ENCODE data around the gene CENPX. TPM values are rescaled to one million over a fixed set of nuclear protein-coding genes. Genes with fewer than 3 reads are reported as not detected.

CENPX gene
- total and polyA plus RNA-seq, 2 of the 13 experiments (the other 11 are each of a cell fraction or from before 2014, with no cell fraction given), result 92.7 to 170 TPM

DNA sequence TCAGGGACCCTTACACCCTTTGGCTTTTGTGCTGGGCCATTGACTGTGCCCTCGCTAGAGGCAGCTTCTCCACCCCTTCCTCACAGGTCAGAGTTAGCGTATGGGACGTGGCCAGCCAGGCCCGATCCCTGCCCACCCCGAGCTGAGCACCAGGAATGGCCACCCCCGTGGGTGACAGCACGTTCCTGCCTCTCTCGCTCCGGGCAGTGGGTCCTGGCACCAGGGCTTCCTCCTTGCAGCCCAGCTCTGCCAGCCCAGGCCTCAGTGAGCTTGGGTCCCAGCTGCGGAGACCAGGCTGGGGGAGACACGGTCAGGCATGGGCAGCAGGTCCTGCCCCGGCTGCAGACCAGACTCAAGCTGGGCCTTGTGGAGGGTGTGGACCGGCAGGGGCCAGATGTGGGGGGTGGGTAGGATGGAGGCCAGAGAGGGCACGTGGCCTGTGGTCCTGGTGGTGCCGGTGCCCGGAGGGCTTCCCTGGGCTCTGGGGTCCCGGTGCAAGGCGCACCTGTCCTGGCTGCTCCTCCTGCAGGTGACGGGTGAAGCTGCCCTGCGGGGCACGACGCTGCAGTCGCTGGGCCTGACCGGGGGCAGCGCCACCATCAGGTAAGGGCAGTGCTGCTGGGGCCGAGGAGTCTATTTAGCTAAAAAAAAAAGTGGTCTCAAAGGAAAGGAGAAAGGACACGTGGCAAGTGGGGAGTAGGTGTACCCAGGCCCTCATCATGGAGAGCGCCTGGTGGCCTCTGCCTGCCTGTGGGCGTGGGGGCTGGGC lies 27.0 kb downstream of the CENPX start (continued):
- TF ChIP-seq, protein P1, sequence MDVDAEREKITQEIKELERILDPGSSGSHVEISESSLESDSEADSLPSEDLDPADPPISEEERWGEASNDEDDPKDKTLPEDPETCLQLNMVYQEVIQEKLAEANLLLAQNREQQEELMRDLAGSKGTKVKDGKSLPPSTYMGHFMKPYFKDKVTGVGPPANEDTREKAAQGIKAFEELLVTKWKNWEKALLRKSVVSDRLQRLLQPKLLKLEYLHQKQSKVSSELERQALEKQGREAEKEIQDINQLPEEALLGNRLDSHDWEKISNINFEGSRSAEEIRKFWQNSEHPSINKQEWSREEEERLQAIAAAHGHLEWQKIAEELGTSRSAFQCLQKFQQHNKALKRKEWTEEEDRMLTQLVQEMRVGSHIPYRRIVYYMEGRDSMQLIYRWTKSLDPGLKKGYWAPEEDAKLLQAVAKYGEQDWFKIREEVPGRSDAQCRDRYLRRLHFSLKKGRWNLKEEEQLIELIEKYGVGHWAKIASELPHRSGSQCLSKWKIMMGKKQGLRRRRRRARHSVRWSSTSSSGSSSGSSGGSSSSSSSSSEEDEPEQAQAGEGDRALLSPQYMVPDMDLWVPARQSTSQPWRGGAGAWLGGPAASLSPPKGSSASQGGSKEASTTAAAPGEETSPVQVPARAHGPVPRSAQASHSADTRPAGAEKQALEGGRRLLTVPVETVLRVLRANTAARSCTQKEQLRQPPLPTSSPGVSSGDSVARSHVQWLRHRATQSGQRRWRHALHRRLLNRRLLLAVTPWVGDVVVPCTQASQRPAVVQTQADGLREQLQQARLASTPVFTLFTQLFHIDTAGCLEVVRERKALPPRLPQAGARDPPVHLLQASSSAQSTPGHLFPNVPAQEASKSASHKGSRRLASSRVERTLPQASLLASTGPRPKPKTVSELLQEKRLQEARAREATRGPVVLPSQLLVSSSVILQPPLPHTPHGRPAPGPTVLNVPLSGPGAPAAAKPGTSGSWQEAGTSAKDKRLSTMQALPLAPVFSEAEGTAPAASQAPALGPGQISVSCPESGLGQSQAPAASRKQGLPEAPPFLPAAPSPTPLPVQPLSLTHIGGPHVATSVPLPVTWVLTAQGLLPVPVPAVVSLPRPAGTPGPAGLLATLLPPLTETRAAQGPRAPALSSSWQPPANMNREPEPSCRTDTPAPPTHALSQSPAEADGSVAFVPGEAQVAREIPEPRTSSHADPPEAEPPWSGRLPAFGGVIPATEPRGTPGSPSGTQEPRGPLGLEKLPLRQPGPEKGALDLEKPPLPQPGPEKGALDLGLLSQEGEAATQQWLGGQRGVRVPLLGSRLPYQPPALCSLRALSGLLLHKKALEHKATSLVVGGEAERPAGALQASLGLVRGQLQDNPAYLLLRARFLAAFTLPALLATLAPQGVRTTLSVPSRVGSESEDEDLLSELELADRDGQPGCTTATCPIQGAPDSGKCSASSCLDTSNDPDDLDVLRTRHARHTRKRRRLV (CRISPR knock-in tag; IDR thresholded peaks at IDR 0.05), result no peak
- TF ChIP-seq, protein P2, sequence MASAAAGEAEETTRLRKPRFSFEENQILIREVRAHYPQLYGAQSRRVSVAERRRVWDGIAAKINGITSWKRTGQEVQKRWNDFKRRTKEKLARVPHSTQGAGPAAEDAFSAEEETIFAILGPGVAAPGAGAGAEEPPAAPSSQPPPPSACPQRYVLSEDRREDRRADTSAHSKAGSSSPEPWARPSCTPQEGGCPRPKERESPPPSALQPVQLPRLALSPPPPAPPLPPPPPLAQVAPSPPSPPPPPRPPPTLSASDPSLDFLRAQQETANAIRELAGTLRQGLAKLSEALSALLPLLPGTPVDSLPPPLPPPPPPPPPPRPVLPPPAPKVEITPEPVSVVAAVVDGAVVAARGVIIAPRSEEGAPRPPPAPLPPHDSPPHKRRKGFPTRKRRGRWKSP (CRISPR knock-in tag; IDR thresholded peaks at IDR 0.05), result no peak; the same call in 1 of the 2 replicates
- TF ChIP-seq FOXK2 (IDR thresholded peaks at IDR 0.05) (no peak), CHD4 (IDR thresholded peaks at IDR 0.05; ENCODE audit: borderline replicate concordance, low read length) (0 out of 2 replicates have a peak, but pooled peaks have one; percentile 18), NFYB (CRISPR knock-in tag; IDR thresholded peaks at IDR 0.05) (0 out of 2 replicates have a peak, but pooled peaks have one; percentile 19), KDM6A (CRISPR knock-in tag; IDR thresholded peaks at IDR 0.05; ENCODE audit: low read depth) (no peak; the same call in 1 of the 2 replicates), ZFY (CRISPR knock-in tag; IDR thresholded peaks at IDR 0.05) (peak; percentile 50), KLF13 (CRISPR knock-in tag; IDR thresholded peaks at IDR 0.05) (peak; percentile 89; the same call in 1 of the 2 replicates), FOSL2 (CRISPR knock-in tag; IDR thresholded peaks at IDR 0.05) (no peak; the same call in 1 of the 2 replicates)
- TF ChIP-seq, protein P3, sequence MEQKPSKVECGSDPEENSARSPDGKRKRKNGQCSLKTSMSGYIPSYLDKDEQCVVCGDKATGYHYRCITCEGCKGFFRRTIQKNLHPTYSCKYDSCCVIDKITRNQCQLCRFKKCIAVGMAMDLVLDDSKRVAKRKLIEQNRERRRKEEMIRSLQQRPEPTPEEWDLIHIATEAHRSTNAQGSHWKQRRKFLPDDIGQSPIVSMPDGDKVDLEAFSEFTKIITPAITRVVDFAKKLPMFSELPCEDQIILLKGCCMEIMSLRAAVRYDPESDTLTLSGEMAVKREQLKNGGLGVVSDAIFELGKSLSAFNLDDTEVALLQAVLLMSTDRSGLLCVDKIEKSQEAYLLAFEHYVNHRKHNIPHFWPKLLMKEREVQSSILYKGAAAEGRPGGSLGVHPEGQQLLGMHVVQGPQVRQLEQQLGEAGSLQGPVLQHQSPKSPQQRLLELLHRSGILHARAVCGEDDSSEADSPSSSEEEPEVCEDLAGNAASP (CRISPR knock-in tag; IDR thresholded peaks at IDR 0.05; ENCODE audit: borderline replicate concordance), result no peak
- TF ChIP-seq, protein P4, sequence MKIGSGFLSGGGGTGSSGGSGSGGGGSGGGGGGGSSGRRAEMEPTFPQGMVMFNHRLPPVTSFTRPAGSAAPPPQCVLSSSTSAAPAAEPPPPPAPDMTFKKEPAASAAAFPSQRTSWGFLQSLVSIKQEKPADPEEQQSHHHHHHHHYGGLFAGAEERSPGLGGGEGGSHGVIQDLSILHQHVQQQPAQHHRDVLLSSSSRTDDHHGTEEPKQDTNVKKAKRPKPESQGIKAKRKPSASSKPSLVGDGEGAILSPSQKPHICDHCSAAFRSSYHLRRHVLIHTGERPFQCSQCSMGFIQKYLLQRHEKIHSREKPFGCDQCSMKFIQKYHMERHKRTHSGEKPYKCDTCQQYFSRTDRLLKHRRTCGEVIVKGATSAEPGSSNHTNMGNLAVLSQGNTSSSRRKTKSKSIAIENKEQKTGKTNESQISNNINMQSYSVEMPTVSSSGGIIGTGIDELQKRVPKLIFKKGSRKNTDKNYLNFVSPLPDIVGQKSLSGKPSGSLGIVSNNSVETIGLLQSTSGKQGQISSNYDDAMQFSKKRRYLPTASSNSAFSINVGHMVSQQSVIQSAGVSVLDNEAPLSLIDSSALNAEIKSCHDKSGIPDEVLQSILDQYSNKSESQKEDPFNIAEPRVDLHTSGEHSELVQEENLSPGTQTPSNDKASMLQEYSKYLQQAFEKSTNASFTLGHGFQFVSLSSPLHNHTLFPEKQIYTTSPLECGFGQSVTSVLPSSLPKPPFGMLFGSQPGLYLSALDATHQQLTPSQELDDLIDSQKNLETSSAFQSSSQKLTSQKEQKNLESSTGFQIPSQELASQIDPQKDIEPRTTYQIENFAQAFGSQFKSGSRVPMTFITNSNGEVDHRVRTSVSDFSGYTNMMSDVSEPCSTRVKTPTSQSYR (CRISPR knock-in tag; IDR thresholded peaks at IDR 0.05; ENCODE audit: borderline replicate concordance), result peak; percentile 32; the same call in 1 of the 2 replicates
- TF ChIP-seq, protein P5, sequence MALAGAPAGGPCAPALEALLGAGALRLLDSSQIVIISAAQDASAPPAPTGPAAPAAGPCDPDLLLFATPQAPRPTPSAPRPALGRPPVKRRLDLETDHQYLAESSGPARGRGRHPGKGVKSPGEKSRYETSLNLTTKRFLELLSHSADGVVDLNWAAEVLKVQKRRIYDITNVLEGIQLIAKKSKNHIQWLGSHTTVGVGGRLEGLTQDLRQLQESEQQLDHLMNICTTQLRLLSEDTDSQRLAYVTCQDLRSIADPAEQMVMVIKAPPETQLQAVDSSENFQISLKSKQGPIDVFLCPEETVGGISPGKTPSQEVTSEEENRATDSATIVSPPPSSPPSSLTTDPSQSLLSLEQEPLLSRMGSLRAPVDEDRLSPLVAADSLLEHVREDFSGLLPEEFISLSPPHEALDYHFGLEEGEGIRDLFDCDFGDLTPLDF (CRISPR knock-in tag; IDR thresholded peaks at IDR 0.05), result no peak
- TF ChIP-seq, protein P6, sequence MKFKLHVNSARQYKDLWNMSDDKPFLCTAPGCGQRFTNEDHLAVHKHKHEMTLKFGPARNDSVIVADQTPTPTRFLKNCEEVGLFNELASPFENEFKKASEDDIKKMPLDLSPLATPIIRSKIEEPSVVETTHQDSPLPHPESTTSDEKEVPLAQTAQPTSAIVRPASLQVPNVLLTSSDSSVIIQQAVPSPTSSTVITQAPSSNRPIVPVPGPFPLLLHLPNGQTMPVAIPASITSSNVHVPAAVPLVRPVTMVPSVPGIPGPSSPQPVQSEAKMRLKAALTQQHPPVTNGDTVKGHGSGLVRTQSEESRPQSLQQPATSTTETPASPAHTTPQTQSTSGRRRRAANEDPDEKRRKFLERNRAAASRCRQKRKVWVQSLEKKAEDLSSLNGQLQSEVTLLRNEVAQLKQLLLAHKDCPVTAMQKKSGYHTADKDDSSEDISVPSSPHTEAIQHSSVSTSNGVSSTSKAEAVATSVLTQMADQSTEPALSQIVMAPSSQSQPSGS (CRISPR knock-in tag; IDR thresholded peaks at IDR 0.05), result peak; percentile 54; the same call in 1 of the 2 replicates

Measured in HepG2 (cell line).